ENCODE measurements around the gene KRTAP12-4.
"Not testable (repeated sequence)": the region's sequence is repeated elsewhere in the genome, so short reads cannot be mapped to it uniquely, and the experiment has no call there.

Gene KRTAP12-4

GRCh38 chr21:44701023-44701400 lies 46.6 kb upstream of the KRTAP12-4 start:
- peaks cover 18% of the 10 kb centered on the region for H3K4me1 Mint-ChIP-seq
- H3K36me3 Mint-ChIP-seq (ENCODE audit: low read depth): no peaks in the 10 kb centered on the region
- H3K4me3 Mint-ChIP-seq: no peak overlapping the region
- H3K27ac Mint-ChIP-seq: no peak overlapping the region
- H3K9me3 Mint-ChIP-seq: peaks cover 4% of the 10 kb centered on the region
- no peak for TF ChIP-seq CTCF (IDR thresholded peaks at IDR 0.05; ENCODE audit: unreplicated experiment in 3 of 3)
- peaks cover 90% of the 10 kb centered on the region for H3K27me3 Mint-ChIP-seq (ENCODE audit: low read depth)

- H3K9me3 Mint-ChIP-seq: peaks cover under 1% of the 10 kb centered on the region
- H3K36me3 Mint-ChIP-seq (ENCODE audit: low read depth): no peaks in the 10 kb centered on the region
- peaks cover 18% of the 10 kb centered on the region for H3K4me1 Mint-ChIP-seq
- no peak overlapping the region for H3K27ac Mint-ChIP-seq
- H3K27me3 Mint-ChIP-seq (ENCODE audit: low read depth): peaks cover 89% of the 10 kb centered on the region
- no peak for TF ChIP-seq CTCF (IDR thresholded peaks at IDR 0.05; ENCODE audit: unreplicated experiment in 3 of 3)
- no peak overlapping the region for H3K4me3 Mint-ChIP-seq
These were observed 45.9 kb upstream of the KRTAP12-4 start for GRCh38 chr21:44700101-44701022.

- H3K27ac Mint-ChIP-seq: no peak overlapping the region
- H3K4me3 Mint-ChIP-seq: no peak overlapping the region
- H3K27me3 Mint-ChIP-seq (ENCODE audit: low read depth): peaks cover 89% of the 10 kb centered on the region
- TF ChIP-seq CTCF (IDR thresholded peaks at IDR 0.05; ENCODE audit: unreplicated experiment in 3 of 3): no peak
- H3K9me3 Mint-ChIP-seq: peaks cover 7% of the 10 kb centered on the region
- H3K4me1 Mint-ChIP-seq: peaks cover 18% of the 10 kb centered on the region
- no peaks in the 10 kb centered on the region for H3K36me3 Mint-ChIP-seq (ENCODE audit: low read depth)
These were observed 45.1 kb upstream of the KRTAP12-4 start for GRCh38 chr21:44699502-44700001.

GRCh38 chr21:44697811-44698734 lies 43.6 kb upstream of the KRTAP12-4 start:
- Mint-ChIP-seq H3K4me1 (peaks cover 18% of the 10 kb centered on the region), H3K27ac (no peak overlapping the region), H3K9me3 (peaks cover 14% of the 10 kb centered on the region), H3K4me3 (no peak overlapping the region), H3K36me3 (ENCODE audit: low read depth) (no peaks in the 10 kb centered on the region), H3K27me3 (ENCODE audit: low read depth) (peaks cover 74% of the 10 kb centered on the region)
- TF ChIP-seq CTCF (IDR thresholded peaks at IDR 0.05; ENCODE audit: unreplicated experiment in 3 of 3): no peak

GRCh38 chr21:44697172-44697810 lies 42.8 kb upstream of the KRTAP12-4 start, which contains the start of gene KRTAP10-12:
Gene KRTAP10-12 (plus strand): TSS chr21:44697172. CDS start chr21:44697202, 30 bp downstream.
- peaks cover 66% of the 10 kb centered on the region for H3K27me3 Mint-ChIP-seq (ENCODE audit: low read depth)
- H3K27ac Mint-ChIP-seq; H3K4me3 Mint-ChIP-seq; H3K36me3 Mint-ChIP-seq (ENCODE audit: low read depth): not testable (repeated sequence)
- H3K4me1 Mint-ChIP-seq: peaks cover 18% of the 10 kb centered on the region
- H3K9me3 Mint-ChIP-seq: peaks cover 21% of the 10 kb centered on the region

Measured in nephron (organoid).